ENCODE measurements around the gene C11orf86.

C11orf86 gene

GRCh38 chr11:67006029-67006884, 31.2 kb downstream of the C11orf86 start:
- TF ChIP-seq TCF12 (IDR thresholded peaks at IDR 0.05; ENCODE audit: low read depth) (no peak), USF1 (IDR thresholded peaks at IDR 0.05) (peak; percentile 96), RAD21 (IDR thresholded peaks at IDR 0.05; ENCODE audit: low read depth) (no peak), YY1 (IDR thresholded peaks at IDR 0.05; ENCODE audit: low read depth) (peak; percentile 86), CEBPB (IDR thresholded peaks at IDR 0.05) (no peak), NFIC (IDR thresholded peaks at IDR 0.05) (no peak)

- TF ChIP-seq EGR1 (IDR thresholded peaks at IDR 0.05): no peak
Observed at GRCh38 chr11:67007126-67007525, 32.0 kb downstream of the C11orf86 start.

GRCh38 chr11:67010296-67010905, 35.3 kb downstream of the C11orf86 start:
- TF ChIP-seq CREB1 (IDR thresholded peaks at IDR 0.05; ENCODE audit: low read depth): no peak
- TF ChIP-seq REST (IDR thresholded peaks at IDR 0.05; ENCODE audit: low read depth): no peak
- no peak for TF ChIP-seq ZBTB7A (IDR thresholded peaks at IDR 0.05; ENCODE audit: low read depth)
- no peak for TF ChIP-seq EP300 (IDR thresholded peaks at IDR 0.05; ENCODE audit: borderline replicate concordance)
- no peak for TF ChIP-seq CEBPB (IDR thresholded peaks at IDR 0.05)
- no peak for TF ChIP-seq MAX (IDR thresholded peaks at IDR 0.05)

GRCh38 chr11:67013511-67014045, 38.5 kb downstream of the C11orf86 start:
- no peak for TF ChIP-seq CREB1 (IDR thresholded peaks at IDR 0.05; ENCODE audit: low read depth)
- no peak for TF ChIP-seq USF1 (IDR thresholded peaks at IDR 0.05)
- no peak for TF ChIP-seq MAX (IDR thresholded peaks at IDR 0.05)
- TF ChIP-seq FOXM1 (IDR thresholded peaks at IDR 0.05; ENCODE audit: borderline replicate concordance, low read depth): no peak
- no peak for TF ChIP-seq REST (IDR thresholded peaks at IDR 0.05; ENCODE audit: low read depth)
- no peak for TF ChIP-seq EP300 (IDR thresholded peaks at IDR 0.05; ENCODE audit: borderline replicate concordance)
- no peak for TF ChIP-seq YY1 (IDR thresholded peaks at IDR 0.05; ENCODE audit: low read depth)
- TF ChIP-seq CEBPB (IDR thresholded peaks at IDR 0.05): no peak
- TF ChIP-seq ZBTB7A (IDR thresholded peaks at IDR 0.05; ENCODE audit: low read depth): no peak

- no peak for TF ChIP-seq TEAD4 (IDR thresholded peaks at IDR 0.05)
- TF ChIP-seq USF1 (IDR thresholded peaks at IDR 0.05): no peak
- TF ChIP-seq CREB1 (IDR thresholded peaks at IDR 0.05; ENCODE audit: low read depth): no peak
Observed at GRCh38 chr11:67014343-67014742, 39.2 kb downstream of the C11orf86 start.

- TF ChIP-seq NFIC (IDR thresholded peaks at IDR 0.05) (no peak), FOXM1 (IDR thresholded peaks at IDR 0.05; ENCODE audit: borderline replicate concordance, low read depth) (no peak), USF1 (IDR thresholded peaks at IDR 0.05) (no peak), TAF1 (IDR thresholded peaks at IDR 0.05; ENCODE audit: low read depth) (no peak), TCF12 (IDR thresholded peaks at IDR 0.05; ENCODE audit: low read depth) (no peak), EP300 (IDR thresholded peaks at IDR 0.05; ENCODE audit: borderline replicate concordance) (no peak), YY1 (IDR thresholded peaks at IDR 0.05; ENCODE audit: low read depth) (no peak), EGR1 (IDR thresholded peaks at IDR 0.05) (no peak), ZBTB7A (IDR thresholded peaks at IDR 0.05; ENCODE audit: low read depth) (no peak), CREB1 (IDR thresholded peaks at IDR 0.05; ENCODE audit: low read depth) (no peak), MAX (IDR thresholded peaks at IDR 0.05) (no peak)
Observed at GRCh38 chr11:67015048-67015447, 39.9 kb downstream of the C11orf86 start.

Data from Ishikawa (cell line).